Neural progenitor cell (in vitro differentiated cells): ENCODE measurements around the gene SLC30A3. TPM values are rescaled to one million over a fixed set of nuclear protein-coding genes. Genes with fewer than 3 reads are reported as not detected.
A peak's percentile ranks its signal among the peaks of the same experiment; 100 is the strongest.

ENCODE experiments used
- DNase-seq: peaks from one replicate; pipeline ENCODE4 v3.0.0-alpha.2; 2016; ENCODE audit warnings: low spot score
- H2AFZ ChIP-seq: fragments of 200-600 bp; sonication (generic); replicated peaks from 2 replicates; pipeline ENCODE4 v1.6.1; 2016; ENCODE audit warnings: antibody characterized with exemption
- H3F3A ChIP-seq: fragments of 200-600 bp; sonication (generic); 2 replicates; pipeline ENCODE4 v1.6.1; 2016; ENCODE audit warnings: antibody characterized with exemption, low read depth
- H3K27ac ChIP-seq: fragments of 200-600 bp; sonication (generic); 2 replicates; pipeline ENCODE4 v1.5.1; 2016; ENCODE audit warnings: mild to moderate bottlenecking
- H3K27me3 ChIP-seq: fragments of 200-600 bp; sonication (generic); 2 replicates; pipeline ENCODE4 v1.6.1; 2016; ENCODE audit warnings: mild to moderate bottlenecking, moderate library complexity
- H3K36me3 ChIP-seq: fragments of 200-600 bp; sonication (generic); 2 replicates; pipeline ENCODE4 v1.5.1; 2016
- H3K4me1 ChIP-seq: fragments of 200-600 bp; sonication (generic); 2 replicates; pipeline ENCODE4 v1.6.1; 2016; ENCODE audit warnings: mixed run types
- H3K4me2 ChIP-seq: fragments of 200-600 bp; sonication (generic); 2 replicates; pipeline ENCODE4 v1.6.1; 2016
- H3K4me3 ChIP-seq: fragments of 200-600 bp; sonication (generic); 2 replicates; pipeline ENCODE4 v1.5.1; 2016
- H3K79me2 ChIP-seq: fragments of 200-600 bp; sonication (generic); 2 replicates; pipeline ENCODE4 v1.6.1; 2016; ENCODE audit warnings: low read depth
- H3K9ac ChIP-seq: fragments of 200-600 bp; sonication (generic); 2 replicates; pipeline ENCODE4 v1.6.1; 2016
- H3K9me3 ChIP-seq: fragments of 200-600 bp; sonication (generic); 2 replicates; pipeline ENCODE4 v1.5.1; 2016; ENCODE audit warnings: low read depth
- H4K20me1 ChIP-seq: fragments of 200-600 bp; sonication (generic); 2 replicates; pipeline ENCODE4 v1.6.1; 2016; ENCODE audit warnings: low read depth
- H3K27ac Mint-ChIP-seq: 3 replicates; pipeline ENCODE4 v1.8.0; 2021; ENCODE audit warnings: mixed read lengths
- H3K27me3 Mint-ChIP-seq: 2 replicates; pipeline ENCODE4 v1.8.0; 2022; ENCODE audit warnings: low read depth, mild to moderate bottlenecking, inconsistent platforms, moderate library complexity, mixed read lengths; ENCODE audit not compliant: insufficient read depth
- H3K36me3 Mint-ChIP-seq: 3 replicates; pipeline ENCODE4 v1.8.0; 2021; ENCODE audit warnings: mixed read lengths
- H3K4me1 Mint-ChIP-seq: 3 replicates; pipeline ENCODE4 v1.8.0; 2021; ENCODE audit warnings: mixed read lengths
- H3K4me3 Mint-ChIP-seq: 3 replicates; pipeline ENCODE4 v1.8.0; 2021; ENCODE audit warnings: mild to moderate bottlenecking, moderate library complexity, mixed read lengths
- H3K9me3 Mint-ChIP-seq: 3 replicates; pipeline ENCODE4 v1.8.0; 2020; ENCODE audit warnings: mixed read lengths
- EZH2 ChIP-seq: fragments of 200-600 bp; sonication (generic); IDR thresholded peaks from 2 replicates; pipeline ENCODE4 v1.6.1; 2017; ENCODE audit warnings: antibody characterized with exemption, mild to moderate bottlenecking, moderate library complexity
- EZH2phosphoT487 ChIP-seq: fragments of 200-600 bp; sonication (generic); IDR thresholded peaks from 2 replicates; pipeline ENCODE4 v1.6.1; 2017; ENCODE audit warnings: antibody characterized with exemption
- total RNA-seq: library from RNA; depleted of rRNA; stranded (reverse); fragments of >200 nt; gene quantifications from 2 replicates; pipeline ENCODE4 v1.2.3, GENCODE V29; 2015; ENCODE audit warnings: low replicate concordance
- TF ChIP-seq, protein P1 (sequence below): fragments of 200-600 bp; sonication (generic); IDR thresholded peaks from 2 replicates; pipeline ENCODE4 v1.5.1; 2017; ENCODE audit warnings: antibody characterized with exemption, mild to moderate bottlenecking

Gene SLC30A3
- total RNA-seq, 1 donor from 2014 or later: 0.56 TPM

DNA sequence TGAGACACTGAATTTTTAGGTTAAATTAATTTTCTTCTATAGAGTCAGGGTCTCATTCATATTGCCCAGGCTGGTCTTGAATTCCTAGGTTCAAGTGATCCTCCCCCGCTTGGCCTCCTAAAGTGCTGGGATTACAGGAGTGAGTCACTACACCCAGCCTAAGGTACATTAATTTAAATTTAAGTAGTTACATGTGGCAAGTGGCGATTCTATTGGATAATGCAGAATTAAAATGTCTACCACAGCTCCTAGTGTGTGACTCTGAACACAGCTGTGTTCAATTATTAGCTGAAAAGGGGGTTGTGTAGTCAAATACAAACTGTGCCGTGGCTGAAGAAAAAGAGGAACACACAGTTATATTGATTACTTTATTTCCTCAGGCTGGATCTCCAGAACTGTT, 47.9 kb downstream of the SLC30A3 start:
- TF ChIP-seq, protein P1, sequence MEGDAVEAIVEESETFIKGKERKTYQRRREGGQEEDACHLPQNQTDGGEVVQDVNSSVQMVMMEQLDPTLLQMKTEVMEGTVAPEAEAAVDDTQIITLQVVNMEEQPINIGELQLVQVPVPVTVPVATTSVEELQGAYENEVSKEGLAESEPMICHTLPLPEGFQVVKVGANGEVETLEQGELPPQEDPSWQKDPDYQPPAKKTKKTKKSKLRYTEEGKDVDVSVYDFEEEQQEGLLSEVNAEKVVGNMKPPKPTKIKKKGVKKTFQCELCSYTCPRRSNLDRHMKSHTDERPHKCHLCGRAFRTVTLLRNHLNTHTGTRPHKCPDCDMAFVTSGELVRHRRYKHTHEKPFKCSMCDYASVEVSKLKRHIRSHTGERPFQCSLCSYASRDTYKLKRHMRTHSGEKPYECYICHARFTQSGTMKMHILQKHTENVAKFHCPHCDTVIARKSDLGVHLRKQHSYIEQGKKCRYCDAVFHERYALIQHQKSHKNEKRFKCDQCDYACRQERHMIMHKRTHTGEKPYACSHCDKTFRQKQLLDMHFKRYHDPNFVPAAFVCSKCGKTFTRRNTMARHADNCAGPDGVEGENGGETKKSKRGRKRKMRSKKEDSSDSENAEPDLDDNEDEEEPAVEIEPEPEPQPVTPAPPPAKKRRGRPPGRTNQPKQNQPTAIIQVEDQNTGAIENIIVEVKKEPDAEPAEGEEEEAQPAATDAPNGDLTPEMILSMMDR: no peak
- TF ChIP-seq EZH2phosphoT487 (no peak), EZH2 (no peak)
- H3K79me2 ChIP-seq: peaks cover 62% of the 10 kb centered on the region
- peaks cover 25% of the 10 kb centered on the region for H3K4me1 ChIP-seq
- Mint-ChIP-seq H3K4me3 (no peak overlapping the region), H3K4me1 (peaks cover 37% of the 10 kb centered on the region), H3K27ac (no peak overlapping the region), H3K27me3 (peaks cover 5% of the 10 kb centered on the region), H3K9me3 (no peaks in the 10 kb centered on the region), H3K36me3 (peaks cover 19% of the 10 kb centered on the region)
- H2AFZ ChIP-seq: no peak overlapping the region
- peaks cover 3% of the 10 kb centered on the region for H3K36me3 ChIP-seq
- H3K27ac ChIP-seq: no peak overlapping the region
- no peaks in the 10 kb centered on the region for H3K27me3 ChIP-seq
- no peaks in the 10 kb centered on the region for H4K20me1 ChIP-seq
- H3K9ac ChIP-seq: no peak overlapping the region
- DNase-seq: no peak
- peaks cover 44% of the 10 kb centered on the region for H3F3A ChIP-seq
- H3K4me3 ChIP-seq: no peak overlapping the region
- H3K4me2 ChIP-seq: no peak overlapping the region
- H3K9me3 ChIP-seq: no peaks in the 10 kb centered on the region

DNA sequence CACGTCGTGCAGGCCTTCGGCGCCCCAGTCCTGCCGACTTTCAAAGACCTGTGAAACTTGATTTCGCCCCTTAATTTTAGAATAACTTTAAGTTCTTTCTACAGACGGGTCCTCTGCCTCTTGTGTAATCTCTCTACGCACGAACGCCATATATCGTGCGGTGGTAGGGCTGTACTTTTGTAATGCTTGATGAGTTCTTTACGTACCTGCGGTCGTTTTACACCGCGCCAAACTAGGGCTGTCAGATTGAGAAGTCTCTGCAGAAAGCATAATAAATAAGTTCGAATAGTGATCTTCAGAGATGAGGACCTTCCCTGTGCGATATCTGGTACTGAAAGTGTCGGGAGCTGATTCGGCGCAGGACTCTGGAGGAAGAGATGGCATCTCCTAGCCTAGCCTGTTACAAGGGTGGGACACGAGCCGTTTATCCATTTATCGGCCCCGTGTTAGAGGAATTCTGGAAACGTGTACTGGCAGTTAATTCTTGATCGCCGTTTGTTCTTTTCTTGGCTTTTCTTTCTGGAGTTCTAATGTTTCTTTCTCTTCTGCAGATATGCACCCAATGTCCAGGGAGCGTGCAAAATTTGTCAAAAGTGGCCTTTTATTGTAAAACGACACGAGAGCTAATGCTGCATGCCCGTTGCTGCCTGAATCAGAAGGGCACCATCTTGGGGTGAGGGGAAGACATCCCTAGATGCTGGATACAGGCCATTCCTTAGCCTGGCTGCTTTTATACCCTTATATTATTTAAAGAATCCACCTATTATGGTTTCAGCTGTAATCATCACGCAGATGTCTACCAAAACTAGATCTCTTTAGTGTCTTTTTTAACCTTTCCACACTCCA, 50.0 kb downstream of the SLC30A3 start:
- Histone ChIP-seq H3K4me1 (peaks cover 37% of the 10 kb centered on the region), H3K4me3 (peak overlapping the region; percentile 87), H2AFZ (peak overlapping the region; percentile 44), H3F3A (peaks cover 46% of the 10 kb centered on the region), H3K36me3 (no peaks in the 10 kb centered on the region), H3K79me2 (peaks cover 58% of the 10 kb centered on the region), H3K27ac (peak overlapping the region; percentile 98), H3K27me3 (no peaks in the 10 kb centered on the region), H3K9me3 (no peaks in the 10 kb centered on the region), H4K20me1 (no peaks in the 10 kb centered on the region), H3K4me2 (peak overlapping the region; percentile 93), H3K9ac (peak overlapping the region; percentile 87)
- H3K9me3 Mint-ChIP-seq: no peaks in the 10 kb centered on the region
- H3K27me3 Mint-ChIP-seq: peaks cover 8% of the 10 kb centered on the region
- peak; percentile 11 for DNase-seq
- peaks cover 17% of the 10 kb centered on the region for H3K36me3 Mint-ChIP-seq
- H3K4me1 Mint-ChIP-seq: peaks cover 36% of the 10 kb centered on the region
- TF ChIP-seq, protein P1: no peak
- no peak for TF ChIP-seq EZH2phosphoT487
- TF ChIP-seq EZH2: no peak
- H3K4me3 Mint-ChIP-seq: peak overlapping the region; percentile 100
- peak overlapping the region; percentile 100 for H3K27ac Mint-ChIP-seq

DNA sequence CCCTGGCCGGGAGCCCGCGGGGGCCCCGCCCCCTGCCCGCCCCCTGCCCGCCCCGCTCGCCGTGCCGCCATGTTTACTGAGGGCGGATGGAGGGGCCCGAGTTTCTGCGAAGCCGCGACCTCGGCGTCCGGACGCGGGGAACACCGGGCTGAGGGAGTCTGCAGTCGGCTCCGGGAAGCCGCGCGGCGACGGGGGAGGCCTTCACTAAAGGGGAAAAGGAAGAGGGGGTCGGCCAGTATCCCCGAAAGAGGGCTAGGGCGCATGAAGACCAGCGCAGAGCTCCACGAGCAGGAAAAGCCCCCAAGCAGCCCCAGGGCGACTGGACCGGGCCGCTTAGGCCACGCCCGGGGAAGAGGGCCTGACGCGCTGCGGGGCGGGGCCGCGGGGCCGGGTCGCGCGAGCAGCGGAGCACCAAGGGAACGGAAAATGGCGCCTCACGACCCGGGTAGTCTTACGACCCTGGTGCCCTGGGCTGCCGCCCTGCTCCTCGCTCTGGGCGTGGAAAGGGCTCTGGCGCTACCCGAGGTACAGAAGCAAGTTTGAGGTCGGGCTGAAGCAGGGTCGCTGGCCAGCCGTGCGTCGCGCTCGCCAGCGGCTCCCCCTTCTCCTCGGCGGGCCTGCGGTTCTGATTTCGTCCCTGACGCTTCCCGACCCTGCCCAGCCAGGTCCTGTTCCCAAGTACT, 50.8 kb downstream of the SLC30A3 start, which contains the start of the genes ATRAID and SLC5A6:
Gene ATRAID, plus strand, starts transcription at position 99 of the 683 bp plus-strand sequence. Its CDS starts 328 bp downstream, at position 427.
Gene SLC5A6, minus strand, starts transcription at position 326 of the 683 bp plus-strand sequence. CDS start 4,618 bp downstream, outside the sequence.
- DNase-seq: peak; percentile 94
- H3K27me3 Mint-ChIP-seq: peaks cover 7% of the 10 kb centered on the region
- H3K36me3 ChIP-seq: no peaks in the 10 kb centered on the region
- TF ChIP-seq, protein P1: no peak
- TF ChIP-seq EZH2 (no peak), EZH2phosphoT487 (no peak)
- peaks cover 46% of the 10 kb centered on the region for H3F3A ChIP-seq
- H3K4me2 ChIP-seq: peak within 1 kb of the TSS; percentile 93
- H4K20me1 ChIP-seq: peaks cover 6% of the 10 kb centered on the region
- peaks cover 18% of the 10 kb centered on the region for H3K36me3 Mint-ChIP-seq
- H3K4me1 ChIP-seq: peaks cover 37% of the 10 kb centered on the region
- H3K27ac Mint-ChIP-seq: peak within 1 kb of the TSS; percentile 100
- H3K4me3 Mint-ChIP-seq: peak within 1 kb of the TSS; percentile 100
- H3K9me3 Mint-ChIP-seq: no peaks in the 10 kb centered on the region
- no peaks in the 10 kb centered on the region for H3K27me3 ChIP-seq
- peak within 1 kb of the TSS; percentile 87 for H3K9ac ChIP-seq
- H3K27ac ChIP-seq: peak within 1 kb of the TSS; percentile 98
- peak within 1 kb of the TSS; percentile 44 for H2AFZ ChIP-seq
- H3K4me3 ChIP-seq: peak within 1 kb of the TSS; percentile 87
- H3K79me2 ChIP-seq: peaks cover 60% of the 10 kb centered on the region
- H3K9me3 ChIP-seq: no peaks in the 10 kb centered on the region
- H3K4me1 Mint-ChIP-seq: peaks cover 31% of the 10 kb centered on the region
